K562 (cell line): Measurements from ENCODE around the gene VBP1. TPM values are rescaled to one million over a fixed set of nuclear protein-coding genes. Genes with fewer than 3 reads are reported as not detected.

ENCODE experiments used
- BRD9 ChIP-seq: fragments of 450-650 bp; IDR thresholded peaks from 2 replicates; pipeline ENCODE4 v1.6.1; 2018; ENCODE audit warnings: low read depth; ENCODE audit not compliant: partially characterized antibody
- CC2D1A ChIP-seq: fragments of 450-650 bp; IDR thresholded peaks from 2 replicates; pipeline ENCODE4 v1.6.1; 2017; ENCODE audit warnings: mild to moderate bottlenecking
- ETV5 ChIP-seq: sonication (generic); formaldehyde crosslinking; IDR thresholded peaks from 2 replicates; pipeline ENCODE4 v1.4.0; 2020; ENCODE audit warnings: low read depth, mild to moderate bottlenecking, missing genetic modification reagents
- FOXA1 ChIP-seq: fragments of 450-650 bp; IDR thresholded peaks from 2 replicates; pipeline ENCODE4 v1.6.1; 2016; ENCODE audit warnings: mild to moderate bottlenecking, borderline replicate concordance
- HES1 ChIP-seq: fragments of 450-650 bp; IDR thresholded peaks from 2 replicates; pipeline ENCODE4 v1.6.1; 2016; ENCODE audit warnings: low read depth, mild to moderate bottlenecking, moderate library complexity
- HSF4 ChIP-seq: fragments of 250-450 bp; sonication (Bioruptor Pico); IDR thresholded peaks from 2 replicates; pipeline ENCODE4 v2.1.2; 2022; ENCODE audit warnings: mild to moderate bottlenecking, moderate library complexity, borderline replicate concordance
- KDM2B ChIP-seq: fragments of 250-450 bp; sonication (Bioruptor Pico); IDR thresholded peaks from 2 replicates; pipeline ENCODE4 v1.8.0; 2021; ENCODE audit warnings: mild to moderate bottlenecking, moderate library complexity
- MAX ChIP-seq: sonication (generic); formaldehyde crosslinking; IDR thresholded peaks from 2 replicates; pipeline ENCODE4 v1.9.0; 2022; ENCODE audit warnings: mild to moderate bottlenecking, missing genetic modification reagents
- MEIS2 ChIP-seq: fragments of 450-650 bp; IDR thresholded peaks from 2 replicates; pipeline ENCODE4 v1.6.1; 2014; ENCODE audit warnings: mild to moderate bottlenecking; ENCODE audit not compliant: partially characterized antibody
- MLX ChIP-seq, 2 experiments: fragments of 450-650 bp in 1 of 2; sonication (generic) in 1 of 2; formaldehyde crosslinking; conservative IDR thresholded peaks; 2 replicates each; pipeline versions ENCODE4 v1.4.0 to v1.8.1; 2020 to 2022; ENCODE audit warnings: mild to moderate bottlenecking in 1 of 2, missing genetic modification reagents in 1 of 2
- POLR2A ChIP-seq: fragments of 450-650 bp; conservative IDR thresholded peaks from 2 replicates; pipeline ENCODE4 v1.6.1; 2016
- SMAD1 ChIP-seq: fragments of 150-350 bp; IDR thresholded peaks from 2 replicates; pipeline ENCODE4 v1.6.1; 2014; ENCODE audit warnings: low read length, low read depth; ENCODE audit not compliant: partially characterized antibody
- ZBTB5 ChIP-seq: fragments of 450-650 bp; IDR thresholded peaks from 2 replicates; pipeline ENCODE4 v1.6.1; 2017; ENCODE audit warnings: antibody characterized with exemption
- ZNF217 ChIP-seq: sonication (generic); formaldehyde crosslinking; IDR thresholded peaks from 2 replicates; pipeline ENCODE4 v1.8.0; 2022; ENCODE audit warnings: mild to moderate bottlenecking, missing genetic modification reagents
- ZNF263 ChIP-seq: sonication (generic); formaldehyde crosslinking; IDR thresholded peaks from 2 replicates; pipeline ENCODE4 v1.8.0; 2022; ENCODE audit warnings: mild to moderate bottlenecking, missing genetic modification reagents, borderline replicate concordance
- ZNF609 ChIP-seq: sonication (generic); formaldehyde crosslinking; IDR thresholded peaks from 2 replicates; pipeline ENCODE4 v1.8.1; 2023; ENCODE audit warnings: missing genetic modification reagents, mild to moderate bottlenecking, borderline replicate concordance
- ZSCAN32 ChIP-seq: fragments of 450-650 bp; formaldehyde crosslinking; IDR thresholded peaks from 2 replicates; pipeline ENCODE4 v1.4.0; 2020; ENCODE audit warnings: mild to moderate bottlenecking, moderate library complexity
- polyA plus RNA-seq, 8 experiments: library from polyadenylated mRNA; depleted of rRNA in 4 of 8; stranded (reverse) in 5 of 8; unstranded in 3 of 8; fragments of >200 nt; fragmentation: Nextera tagmentation in 2 of 8; fragmentation: Illumina TruSeq in 1 of 8; extraction: Ambion mirVana in 2 of 8; extraction: Trizol in 1 of 8; gene quantifications; 2 replicates each; pipeline versions ENCODE4 v1.2.1 to v1.2.3, GENCODE V29; 2011 to 2014; ENCODE audit warnings: inconsistent platforms in 1 of 8, missing spikeins in 1 of 8
- total RNA-seq, 7 experiments: library from RNA; depleted of rRNA in 6 of 7; stranded (reverse); fragments of >200 nt in 6 of 7; fragmentation: Illumina TruSeq in 2 of 7; extraction: Trizol in 2 of 7; gene quantifications; 2 replicates each; pipeline versions ENCODE4 v1.2.1 to v1.2.3, GENCODE V29; 2011 to 2021; ENCODE audit warnings: low replicate concordance in 1 of 7

The VBP1 gene
- total and polyA plus RNA-seq, 9 of the 15 experiments (the other 6 are each of a cell fraction or from before 2014, with no cell fraction given) = 83.2 to 263 (median 151) TPM

- TF ChIP-seq ZNF609 (CRISPR knock-in tag) (no peak), HES1 (no peak), CC2D1A (no peak), HSF4 (no peak), MEIS2 (peak; percentile 71), ZNF217 (no peak), SMAD1 (no peak), ETV5 (CRISPR knock-in tag) (no peak), FOXA1 (no peak), KDM2B (CRISPR knock-in tag) (no peak), ZNF263 (no peak), POLR2A (peak; percentile 91), MAX (CRISPR knock-in tag) (no peak; the same call in 1 of the 2 replicates), ZBTB5 (no peak), MLX (CRISPR knock-in tag; conservative IDR thresholded peaks at IDR 0.05) (no peak), BRD9 (peak; percentile 55), ZSCAN32 (CRISPR knock-in tag) (no peak)
These were observed at the start of gene VBP1 (continued) for GRCh38 chrX:155216179-155216939.
